A549 (cell line): Measurements from ENCODE around the gene STXBP2. TPM values are rescaled to one million over a fixed set of nuclear protein-coding genes. Genes with fewer than 3 reads are reported as not detected.

Experiments used
- ATAC-seq, 2 experiments: fragments of 200-7000 bp in 1 of 2; fragments of >200 bp in 1 of 2; cut with Nextera tagmentation in 1 of 2; cut with Tn5 transposase in 1 of 2; 3 replicates each; pipeline versions ENCODE4 v1.8.0 to v1.9.1; 2018 to 2020; ENCODE audit warnings: mild to moderate bottlenecking in 1 of 2, moderate library complexity in 1 of 2
- CTCF ChIA-PET: fragments of 300-600 bp; sonication (Branson Sonifier 250); formaldehyde crosslinking; extraction: SDS; loops from one replicate; lab custom pipeline; 2021; ENCODE audit warnings: antibody characterized with exemption, inconsistent platforms; lab: Yijun Ruan, JAX
- POLR2A ChIA-PET: fragments of 350-600 bp; formaldehyde crosslinking; extraction: SDS; loops from one replicate; lab custom pipeline; 2021; ENCODE audit warnings: antibody characterized with exemption, inconsistent platforms; lab: Yijun Ruan, JAX
- DNase-seq, 2 experiments: peaks; one replicate each; pipeline versions ENCODE4 v3.0.0 to v3.0.0-alpha.2; 2011 to 2016; ENCODE audit warnings: low read depth in 1 of 2, low spot score in 1 of 2
- FAIRE-seq: peaks from 2 replicates; lab custom pipeline; 2011; peaks lifted over from hg19 to GRCh38; lab: Jason Lieb, UNC
- H3K27ac ChIP-seq, 2 experiments: fragments of >200 bp; sonication (Bioruptor Twin); formaldehyde crosslinking; 3 replicates each; pipeline ENCODE4 v1.5.1; 2016 to 2017
- H3K4me1 ChIP-seq: fragments of >200 bp; sonication (Bioruptor Twin); formaldehyde crosslinking; 3 replicates; pipeline ENCODE4 v1.6.1; 2016
- H3K4me2 ChIP-seq: fragments of >200 bp; sonication (Bioruptor Twin); formaldehyde crosslinking; 3 replicates; pipeline ENCODE4 v1.6.1; 2016
- H3K4me3 ChIP-seq: fragments of >200 bp; sonication (Bioruptor Twin); formaldehyde crosslinking; 3 replicates; pipeline ENCODE4 v1.5.1; 2016
- H3K9me3 ChIP-seq: fragments of >200 bp; sonication (Bioruptor Twin); formaldehyde crosslinking; 3 replicates; pipeline ENCODE4 v1.6.1; 2016
- BHLHE40 ChIP-seq: IDR thresholded peaks from 2 replicates; pipeline ENCODE4 v1.6.1; 2012; ENCODE audit warnings: low read depth, low read length, inconsistent platforms
- CBX2 ChIP-seq: fragments of 200-600 bp; sonication (generic); IDR thresholded peaks from 2 replicates; pipeline ENCODE4 v1.6.1; 2016; ENCODE audit warnings: low read depth, mild to moderate bottlenecking, borderline replicate concordance
- CEBPB ChIP-seq, 2 experiments: fragments of >200 bp in 1 of 2; sonication (Bioruptor Twin) in 1 of 2; formaldehyde crosslinking in 1 of 2; IDR thresholded peaks; 2 replicates each; pipeline ENCODE4 v1.6.1; 2012 to 2016
- CHD2 ChIP-seq: fragments of 150-350 bp; IDR thresholded peaks from 2 replicates; pipeline ENCODE4 v1.6.1; 2014; ENCODE audit warnings: low read length; ENCODE audit not compliant: partially characterized antibody
- CHD4 ChIP-seq: fragments of 200-600 bp; sonication (generic); IDR thresholded peaks from 2 replicates; pipeline ENCODE4 v1.6.1; 2016; ENCODE audit warnings: antibody characterized with exemption, mild to moderate bottlenecking, borderline replicate concordance
- CTCF ChIP-seq: fragments of >200 bp; sonication (Bioruptor Twin); formaldehyde crosslinking; IDR thresholded peaks from 3 replicates; pipeline ENCODE4 v1.5.1; 2016
- EHMT2 ChIP-seq: fragments of 200-600 bp; sonication (generic); IDR thresholded peaks from 2 replicates; pipeline ENCODE4 v1.6.1; 2016; ENCODE audit warnings: antibody characterized with exemption, low read depth, mild to moderate bottlenecking, moderate library complexity
- ESRRA ChIP-seq: fragments of 150-350 bp; IDR thresholded peaks from 2 replicates; pipeline ENCODE4 v1.6.1; 2014; ENCODE audit warnings: mild to moderate bottlenecking, low read length, borderline replicate concordance
- FOXS1 ChIP-seq: fragments of 250-450 bp; sonication (Bioruptor Pico); IDR thresholded peaks from 2 replicates; pipeline ENCODE4 v1.5.0; 2020; ENCODE audit warnings: mild to moderate bottlenecking, moderate library complexity
- HEYL ChIP-seq: fragments of 250-450 bp; sonication (Bioruptor Pico); IDR thresholded peaks from 2 replicates; pipeline ENCODE4 v1.8.0; 2021; ENCODE audit warnings: mild to moderate bottlenecking, moderate library complexity
- HOXB5 ChIP-seq: fragments of 250-450 bp; sonication (Bioruptor Pico); IDR thresholded peaks from 2 replicates; pipeline ENCODE4 v1.5.0; 2020; ENCODE audit warnings: mild to moderate bottlenecking, moderate library complexity
- JUN ChIP-seq, 2 experiments: fragments of >200 bp; sonication (Bioruptor Twin); formaldehyde crosslinking; IDR thresholded peaks; 2 replicates in 1 of 2; 3 replicates in 1 of 2; pipeline ENCODE4 v1.6.1; 2016 to 2017
- KDM5A ChIP-seq: fragments of 200-600 bp; sonication (generic); IDR thresholded peaks from 2 replicates; pipeline ENCODE4 v1.6.1; 2016; ENCODE audit warnings: antibody characterized with exemption, mild to moderate bottlenecking
- MAFK ChIP-seq: fragments of 450-650 bp; IDR thresholded peaks from 2 replicates; pipeline ENCODE4 v1.6.1; 2014; ENCODE audit not compliant: partially characterized antibody
- MAZ ChIP-seq: fragments of 150-350 bp; IDR thresholded peaks from 2 replicates; pipeline ENCODE4 v1.6.1; 2014; ENCODE audit warnings: antibody characterized with exemption, low read depth, low read length, borderline replicate concordance
- MYC ChIP-seq: IDR thresholded peaks from 2 replicates; pipeline ENCODE4 v1.6.1; 2012; ENCODE audit warnings: mild to moderate bottlenecking, inconsistent platforms, low read length, improper control_type of control experiment, borderline replicate concordance
- PBX3 ChIP-seq: IDR thresholded peaks from 2 replicates; pipeline ENCODE4 v1.6.1; 2012
- RAD21 ChIP-seq, 2 experiments: fragments of >200 bp in 1 of 2; sonication (Bioruptor Twin) in 1 of 2; formaldehyde crosslinking in 1 of 2; IDR thresholded peaks in 1 of 2; conservative IDR thresholded peaks in 1 of 2; 2 replicates in 1 of 2; 3 replicates in 1 of 2; pipeline ENCODE4 v1.6.1; 2012 to 2018; ENCODE audit warnings: inconsistent platforms in 1 of 2
- RARB ChIP-seq: fragments of 250-450 bp; sonication (Bioruptor Pico); IDR thresholded peaks from 2 replicates; pipeline ENCODE4 v1.8.0; 2021; ENCODE audit warnings: mild to moderate bottlenecking, moderate library complexity
- RCOR1 ChIP-seq: fragments of 150-350 bp; IDR thresholded peaks from 2 replicates; pipeline ENCODE4 v1.6.1; 2014; ENCODE audit warnings: antibody characterized with exemption, low read length, low read depth
- REST ChIP-seq: fragments of 200-600 bp; sonication (generic); IDR thresholded peaks from 2 replicates; pipeline ENCODE4 v1.6.1; 2016; ENCODE audit warnings: antibody characterized with exemption, mild to moderate bottlenecking, moderate library complexity
- RNF2 ChIP-seq: fragments of 200-600 bp; sonication (generic); IDR thresholded peaks from 2 replicates; pipeline ENCODE4 v1.6.1; 2016; ENCODE audit warnings: low read depth, mild to moderate bottlenecking, antibody characterized with exemption, moderate library complexity, borderline replicate concordance
- TP53 ChIP-seq: fragments of 250-450 bp; sonication (Bioruptor Pico); IDR thresholded peaks from 2 replicates; pipeline ENCODE4 v1.5.0; 2021; ENCODE audit warnings: mild to moderate bottlenecking, moderate library complexity
- ZFP36 ChIP-seq: fragments of 450-650 bp; IDR thresholded peaks from 2 replicates; pipeline ENCODE4 v1.6.1; 2014; ENCODE audit warnings: borderline replicate concordance; ENCODE audit not compliant: partially characterized antibody
- WGBS: methylation state at CpG from one replicate; pipeline ENCODE4 v1.1.6; 2017; ENCODE audit errors: missing lambda C conversion rate; 5-methylcytosine and 5-hydroxymethylcytosine counted together
- polyA plus RNA-seq, 4 experiments: library from polyadenylated mRNA; depleted of rRNA in 3 of 4; stranded (reverse); fragments of >200 nt; fragmentation: RNase III in 1 of 4; extraction: RNeasy Plus Mini Kit Qiagen cat#74134 plus additional on column Dnase treatment in 1 of 4; gene quantifications; 2 replicates in 3 of 4; 3 replicates in 1 of 4; pipeline ENCODE4 v1.2.3, GENCODE V29; 2011 to 2017

STXBP2 gene
- polyA plus RNA-seq, 2 of the 4 experiments (the other 2 are of a cell fraction): 41.4 to 47.2 TPM

GRCh38 chr19:7636317-7636690, 606 bp upstream of the STXBP2 start:
- no peak for FAIRE-seq
- Histone ChIP-seq H3K4me1 (no peaks in the 10 kb centered on the region; the same call in 2 of the 3 replicates), H3K9me3 (no peaks in the 10 kb centered on the region), H3K4me3 (peak overlapping the region; percentile 64), H3K4me2 (peak overlapping the region; percentile 75), H3K27ac (peak overlapping the region; percentile 44 to 98; a peak in 5 of 6 replicates)
- CTCF ChIA-PET: no interaction called here
- no peak for TF ChIP-seq TP53
- TF ChIP-seq MYC: no peak
- TF ChIP-seq MAFK: no peak
- TF ChIP-seq REST: no peak
- no peak for TF ChIP-seq MAZ
- TF ChIP-seq BHLHE40: no peak
- no peak for TF ChIP-seq RCOR1
- POLR2A ChIA-PET: no interaction called here
- no peak for DNase-seq
- no peak for ATAC-seq
- WGBS: 81% methylated on average over 10 of the region's 16 CpGs

GRCh38 chr19:7637374-7638256, 705 bp downstream of the STXBP2 start:
- TF ChIP-seq RCOR1: no peak
- TF ChIP-seq CHD2: no peak
- no peak for TF ChIP-seq TP53
- TF ChIP-seq ESRRA: no peak
- TF ChIP-seq CHD4: no peak
- TF ChIP-seq EHMT2: no peak
- no peak for TF ChIP-seq ZFP36
- WGBS: 78% methylated on average over 11 of the region's 30 CpGs
- Histone ChIP-seq H3K4me2 (peak overlapping the region; percentile 75), H3K4me1 (no peaks in the 10 kb centered on the region), H3K4me3 (peak overlapping the region; percentile 64), H3K27ac (peak overlapping the region; percentile 77 to 98), H3K9me3 (no peaks in the 10 kb centered on the region)
- peak in 1 of 2 experiments; percentile 25 for DNase-seq
- CTCF ChIA-PET: interaction anchor here (0.7 to 1.5 kb wide), 3 partner anchors 9 to 69 kb away, joined by 3 to 7 read pairs (median 3); partner anchors contain the start of gene TRAPPC5
- FAIRE-seq: no peak
- ATAC-seq: peak; percentile 45 to 51; a peak in 5 of 6 replicates
- POLR2A ChIA-PET: interaction anchor here (0.7 to 1.0 kb wide), 2 partner anchors 32 to 164 kb away, joined by 3 to 5 read pairs; no protein-coding TSS in a partner anchor

GRCh38 chr19:7638802-7639465, 2.0 kb downstream of the STXBP2 start:
- no peak for ATAC-seq
- FAIRE-seq: no peak
- Histone ChIP-seq H3K4me3 (no peak overlapping the region), H3K4me2 (no peak overlapping the region), H3K9me3 (no peaks in the 10 kb centered on the region), H3K27ac (no peak overlapping the region), H3K4me1 (no peaks in the 10 kb centered on the region)
- DNase-seq: no peak
- ChIA-PET POLR2A (no interaction called here), CTCF (interaction anchor here (0.6 to 1.5 kb wide), 4 partner anchors 13 to 500 kb away, joined by 3 to 7 read pairs (median 4); no protein-coding TSS in a partner anchor)
- TF ChIP-seq CHD4: no peak
- no peak for TF ChIP-seq HEYL (CRISPR knock-in tag)
- TF ChIP-seq TP53: no peak
- TF ChIP-seq MAZ: no peak
- no peak for TF ChIP-seq RNF2
- no peak for TF ChIP-seq CHD2
- TF ChIP-seq PBX3: no peak
- TF ChIP-seq KDM5A: no peak
- TF ChIP-seq MYC: no peak
- TF ChIP-seq RCOR1: no peak
- no peak for TF ChIP-seq CEBPB (IDR thresholded peaks at IDR 0.05)
- TF ChIP-seq FOXS1 (CRISPR knock-in tag): no peak
- TF ChIP-seq HOXB5 (CRISPR knock-in tag): no peak
- TF ChIP-seq CBX2: no peak
- no peak for TF ChIP-seq RARB (CRISPR knock-in tag)
- no peak for TF ChIP-seq JUN (IDR thresholded peaks at IDR 0.05)
- TF ChIP-seq RAD21 (conservative IDR thresholded peaks at IDR 0.05 in 1 of 2, IDR thresholded peaks at IDR 0.05 in 1 of 2): no peak
- TF ChIP-seq CTCF: no peak
- 94% methylated on average over 9 of the region's 12 CpGs for WGBS
